HG03066 (cell line): ENCODE results near the gene MRPS34.

Experiments
- ATAC-seq: cut with Tn5 transposase; IDR thresholded peaks from one replicate; pipeline ENCODE4 v1.9.1; 2021; ENCODE audit warnings: low read depth; ENCODE audit not compliant: unreplicated experiment

Gene MRPS34

GRCh38 chr16:1794908-1795666 is 22.2 kb upstream of the MRPS34 start:
- ATAC-seq, result no peak

- no peak for ATAC-seq
Measured at GRCh38 chr16:1794221-1794871, 21.4 kb upstream of the MRPS34 start.

DNA sequence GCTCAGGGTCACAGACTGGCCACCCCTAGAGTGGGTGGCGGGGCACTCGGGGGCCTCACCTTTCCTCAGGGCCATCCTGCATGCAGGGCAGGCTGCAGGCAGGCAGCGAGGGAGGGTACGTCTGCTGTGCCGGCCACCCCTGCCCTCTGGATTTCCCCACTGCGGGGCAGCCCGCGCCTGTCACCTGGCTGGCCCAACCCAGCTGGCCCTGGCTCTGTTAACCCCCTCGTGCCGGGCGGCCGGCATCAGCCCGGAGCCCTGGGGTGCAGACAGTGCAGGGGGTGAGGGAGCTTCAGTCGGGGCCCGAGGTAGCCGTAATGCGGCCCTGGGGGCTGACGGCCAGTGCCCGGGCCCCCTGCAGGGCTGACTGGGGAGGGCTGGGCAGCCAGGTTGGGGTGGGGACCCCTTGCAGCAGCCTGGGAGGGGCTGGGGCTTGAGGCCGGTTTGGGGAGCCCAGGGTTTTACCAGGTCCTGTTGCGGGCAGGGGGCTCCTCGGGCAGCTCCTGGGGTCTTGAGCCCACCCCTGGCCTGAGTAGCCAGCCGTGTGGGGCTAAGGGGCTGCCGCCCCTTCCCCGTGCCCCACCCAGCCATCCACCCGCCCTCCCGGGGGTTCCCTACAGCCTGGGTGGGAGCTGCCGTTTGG is 20.8 kb upstream of the MRPS34 start, which contains the start of gene IGFALS:
TSS of gene IGFALS (minus strand) at position 128 of the 643 bp plus-strand sequence. CDS start at position 75, 53 bp downstream.
- no peak for ATAC-seq

GRCh38 chr16:1792836-1793577 is 20.1 kb upstream of the MRPS34 start:
- ATAC-seq, result no peak

GRCh38 chr16:1791943-1792812 is 19.2 kb upstream of the MRPS34 start:
- ATAC-seq, result no peak

GRCh38 chr16:1791256-1791942 is 18.5 kb upstream of the MRPS34 start:
- no peak for ATAC-seq

DNA sequence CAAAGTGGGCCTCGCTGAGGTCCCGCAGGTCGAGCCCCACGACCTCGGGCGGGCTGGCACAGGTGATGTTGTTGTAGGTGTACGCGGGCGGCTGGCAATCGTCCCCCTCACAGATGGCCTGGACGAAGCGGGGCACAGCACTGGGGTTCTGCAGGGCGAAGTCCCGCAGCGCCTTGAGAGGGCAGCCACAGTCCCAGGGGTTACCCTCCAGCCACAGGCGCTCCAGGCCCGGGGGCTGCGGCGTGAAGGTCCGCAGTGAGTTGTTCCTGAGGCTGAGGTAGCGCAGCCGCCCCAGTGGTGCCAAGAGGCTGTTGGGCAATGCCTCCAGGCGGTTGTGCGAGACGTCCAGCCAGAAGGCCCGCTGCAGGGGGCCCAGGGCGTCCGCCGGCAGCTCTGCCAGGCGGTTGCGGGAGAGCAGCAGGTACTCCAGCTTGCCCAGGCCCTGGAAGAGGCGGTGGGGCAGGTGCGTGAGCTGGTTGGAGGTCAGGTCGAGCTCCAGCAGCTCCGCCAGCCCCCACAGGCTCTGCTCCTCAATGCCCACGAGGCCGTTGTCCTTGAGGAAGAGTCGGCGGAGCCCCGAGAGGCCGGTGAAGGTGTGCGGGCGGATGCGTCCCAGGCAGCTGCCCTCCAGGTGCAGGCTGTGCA is 17.8 kb upstream of the MRPS34 start:
- no peak for ATAC-seq

GRCh38 chr16:1790261-1790610 is 17.3 kb upstream of the MRPS34 start:
- ATAC-seq, result no peak

DNA sequence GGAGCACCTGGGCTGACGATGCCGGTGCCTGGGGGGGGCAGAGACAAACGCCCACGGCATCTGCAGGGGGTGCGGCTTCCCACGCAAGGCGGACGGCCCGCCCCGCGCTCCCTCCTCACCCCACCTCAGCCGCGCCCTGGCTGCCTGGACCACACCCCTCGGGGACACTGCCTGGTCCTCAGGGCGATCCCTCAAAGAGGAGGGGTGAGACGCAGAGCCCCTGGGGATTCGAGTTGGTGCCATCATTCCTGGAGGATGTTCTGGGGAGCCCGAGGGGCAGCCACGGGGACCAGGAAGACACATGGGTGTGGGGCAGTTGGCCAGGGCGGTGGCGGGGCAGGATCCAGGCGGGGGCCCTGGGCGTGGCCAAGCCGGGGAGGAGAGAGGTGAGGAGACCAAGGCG is 16.7 kb upstream of the MRPS34 start:
- no peak for ATAC-seq

DNA sequence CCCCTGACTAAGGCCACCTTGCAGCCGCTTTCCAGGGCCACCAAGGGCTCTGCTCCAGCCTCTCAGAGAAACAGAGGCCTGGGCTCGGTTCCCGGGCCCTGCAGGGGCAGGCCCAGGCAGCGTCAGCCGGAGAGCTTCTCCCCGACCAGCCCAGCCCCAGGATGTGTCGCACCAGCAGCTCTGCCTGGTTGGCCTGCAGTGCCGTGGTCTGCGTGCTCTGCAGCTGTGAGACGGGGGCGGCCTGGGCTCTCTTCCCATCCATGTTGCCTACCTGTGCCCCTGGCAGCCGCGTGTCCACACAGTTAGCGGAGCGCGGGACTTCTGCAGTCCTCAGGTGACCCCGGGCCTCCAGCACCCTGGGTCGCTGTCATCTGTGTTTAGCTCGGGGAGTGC is 15.8 kb upstream of the MRPS34 start:
- ATAC-seq, result no peak

GRCh38 chr16:1788095-1788707 is 15.3 kb upstream of the MRPS34 start:
- no peak for ATAC-seq

DNA sequence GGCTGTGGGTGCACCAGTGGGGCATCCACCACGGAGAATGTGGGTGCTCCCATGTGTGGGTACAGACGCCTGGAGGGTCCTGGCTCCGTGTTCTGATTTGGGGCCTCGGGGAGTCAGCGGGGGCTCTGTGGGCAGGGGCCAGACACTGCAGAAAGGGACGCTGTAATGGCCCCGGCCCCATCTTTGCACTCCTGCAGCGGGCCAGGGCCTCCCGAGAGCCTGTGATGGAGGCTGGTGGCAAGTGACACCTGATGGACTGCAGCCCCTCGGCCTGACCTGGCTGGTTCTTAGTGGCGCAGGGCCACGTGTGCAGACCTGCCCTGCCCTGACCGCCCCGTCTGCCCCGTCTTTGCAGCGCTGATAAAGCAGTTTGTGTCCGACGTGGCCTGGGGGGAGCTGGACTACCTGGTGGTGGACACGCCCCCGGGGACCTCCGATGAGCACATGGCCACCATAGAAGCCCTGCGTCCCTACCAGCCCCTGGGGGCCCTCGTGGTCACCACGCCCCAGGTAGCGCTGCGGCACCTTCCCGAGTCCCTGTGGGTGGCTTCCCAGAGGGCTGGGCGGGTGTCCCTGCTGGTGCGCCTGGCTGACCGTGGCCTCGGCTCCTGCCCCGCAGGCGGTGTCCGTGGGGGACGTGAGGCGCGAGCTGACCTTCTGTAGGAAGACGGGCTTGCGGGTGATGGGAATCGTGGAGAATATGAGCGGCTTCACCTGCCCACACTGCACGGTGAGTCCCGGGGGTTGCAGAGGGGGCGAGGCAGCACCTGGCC is 14.6 kb upstream of the MRPS34 start:
- no peak for ATAC-seq

- no peak for ATAC-seq
Measured at GRCh38 chr16:1787056-1787321, 14.1 kb upstream of the MRPS34 start.

GRCh38 chr16:1786242-1787055 is 13.5 kb upstream of the MRPS34 start:
- no peak for ATAC-seq

DNA sequence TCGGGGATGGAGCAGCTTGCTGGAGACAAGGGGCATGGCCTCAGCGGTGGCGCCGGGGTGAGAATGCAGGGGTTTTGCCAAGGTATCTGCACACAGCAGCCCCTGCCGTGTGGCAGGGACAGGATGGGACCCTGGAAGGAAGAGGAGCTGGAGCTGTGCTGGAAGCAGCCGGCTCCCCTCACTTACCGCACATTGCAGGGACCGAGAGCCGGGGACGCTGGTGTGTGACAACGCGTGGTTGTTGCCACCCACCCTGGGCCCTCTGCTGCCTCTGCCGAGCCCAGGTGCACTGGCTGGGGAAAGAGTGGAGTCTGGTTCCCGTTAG is 12.9 kb upstream of the MRPS34 start:
- ATAC-seq, result no peak

GRCh38 chr16:1784977-1785845 is 12.3 kb upstream of the MRPS34 start:
- no peak for ATAC-seq
